Ascending aorta (tissue), 2 donors: Measurements from ENCODE around the gene FGF7. TPM values are rescaled to one million over a fixed set of nuclear protein-coding genes. Genes with fewer than 3 reads are reported as not detected.
"Not testable (repeated sequence)": the region's sequence is repeated elsewhere in the genome, so short reads cannot be mapped to it uniquely, and the experiment has no call there.

Experiments used
- DNase-seq, 2 donors: peaks; one replicate each; pipeline ENCODE4 v3.0.0-alpha.2; 2019; ENCODE audit warnings: low spot score in 2 of 2
- H3K27ac ChIP-seq, 2 donors: fragments of 200-600 bp; sonication (generic); one replicate each; pipeline ENCODE4 v1.5.1; 2016 to 2017; ENCODE audit warnings: mild to moderate bottlenecking in 1 of 2
- H3K27me3 ChIP-seq: fragments of 200-600 bp; sonication (generic); one replicate; pipeline ENCODE4 v1.5.1; 2017
- H3K36me3 ChIP-seq, 2 donors: fragments of 200-600 bp; sonication (generic); one replicate each; pipeline ENCODE4 v1.5.1; 2016
- H3K4me1 ChIP-seq, 2 donors: fragments of 200-600 bp; sonication (generic); one replicate each; pipeline ENCODE4 v1.5.1; 2016 to 2017; ENCODE audit warnings: mild to moderate bottlenecking in 1 of 2
- H3K4me3 ChIP-seq, 2 donors: fragments of 200-600 bp; sonication (generic); one replicate each; pipeline ENCODE4 v1.5.1; 2016 to 2017; ENCODE audit warnings: mild to moderate bottlenecking in 1 of 2
- H3K9me3 ChIP-seq, 2 donors: fragments of 200-600 bp; sonication (generic); one replicate each; pipeline ENCODE4 v1.5.1; 2016
- CTCF ChIP-seq, 3 experiments: fragments of 200-600 bp in 2 of 3; fragments of 450-650 bp in 1 of 3; sonication (generic) in 2 of 3; IDR thresholded peaks; one replicate each; pipeline ENCODE4 v1.5.1; 2016 to 2019; ENCODE audit warnings: antibody characterized with exemption in 3 of 3, mild to moderate bottlenecking in 1 of 3, moderate library complexity in 1 of 3
- intact Hi-C: fragments of 100-400 bp; cut with DNase I; formaldehyde crosslinking; loops from one replicate; pipeline ENCODE4 v1.15.1; 2023
- total RNA-seq: library from RNA; depleted of rRNA; stranded (reverse); fragments of >200 nt; gene quantifications from one replicate; pipeline ENCODE4 v1.1.0, GENCODE V29; 2016

The FGF7 gene
- total RNA-seq, 1 donor from 2014 or later: 31.4 TPM

GRCh38 chr15:49387471-49387870 lies 35.6 kb upstream of the FGF7 start:
- no peaks in the 10 kb centered on the region for H3K9me3 ChIP-seq
- no peaks in the 10 kb centered on the region for H3K36me3 ChIP-seq
- no peak overlapping the region for H3K4me3 ChIP-seq
- intact Hi-C loops: no loop called here
- TF ChIP-seq CTCF (IDR thresholded peaks at IDR 0.05): no peak
- H3K27ac ChIP-seq: no peak overlapping the region
- DNase-seq: no peak
- H3K4me1 ChIP-seq: no peaks in the 10 kb centered on the region
- H3K27me3 ChIP-seq: no peaks in the 10 kb centered on the region

- H3K4me3 ChIP-seq, DNase-seq, intact Hi-C loops, H3K27ac ChIP-seq, H3K4me1 ChIP-seq, H3K27me3 ChIP-seq, H3K9me3 ChIP-seq, H3K36me3 ChIP-seq: not testable (repeated sequence)
These were observed 20.3 kb upstream of the FGF7 start for GRCh38 chr15:49402515-49403296.

GRCh38 chr15:49406352-49407118 lies 16.5 kb upstream of the FGF7 start:
- intact Hi-C loops: no loop called here
- Histone ChIP-seq H3K36me3 (no peaks in the 10 kb centered on the region), H3K27me3 (no peaks in the 10 kb centered on the region), H3K9me3 (no peaks in the 10 kb centered on the region), H3K4me3 (no peak overlapping the region), H3K27ac (no peak overlapping the region), H3K4me1 (no peaks in the 10 kb centered on the region)
- TF ChIP-seq CTCF (IDR thresholded peaks at IDR 0.05): no peak
- no peak for DNase-seq

- H3K4me3 ChIP-seq: no peak overlapping the region
- H3K9me3 ChIP-seq: no peaks in the 10 kb centered on the region
- no peak overlapping the region for H3K27ac ChIP-seq
- no peaks in the 10 kb centered on the region for H3K4me1 ChIP-seq
- no peaks in the 10 kb centered on the region for H3K36me3 ChIP-seq
- no peaks in the 10 kb centered on the region for H3K27me3 ChIP-seq
- no peak for TF ChIP-seq CTCF (IDR thresholded peaks at IDR 0.05)
- intact Hi-C loops: no loop called here
- DNase-seq: no peak
These were observed 12.4 kb upstream of the FGF7 start for GRCh38 chr15:49410641-49411040.

- Histone ChIP-seq H3K9me3 (no peaks in the 10 kb centered on the region), H3K27ac (no peak overlapping the region), H3K36me3 (no peaks in the 10 kb centered on the region), H3K4me3 (no peak overlapping the region), H3K4me1 (no peaks in the 10 kb centered on the region), H3K27me3 (no peaks in the 10 kb centered on the region)
- TF ChIP-seq CTCF (IDR thresholded peaks at IDR 0.05): no peak
- DNase-seq: no peak
- intact Hi-C loops: no loop called here
These were observed 10.2 kb upstream of the FGF7 start for GRCh38 chr15:49412797-49413196.

- intact Hi-C loops: no loop called here
- H3K9me3 ChIP-seq: no peaks in the 10 kb centered on the region
- no peaks in the 10 kb centered on the region for H3K4me1 ChIP-seq
- no peaks in the 10 kb centered on the region for H3K27me3 ChIP-seq
- TF ChIP-seq CTCF (IDR thresholded peaks at IDR 0.05): no peak
- no peak overlapping the region for H3K27ac ChIP-seq
- no peak overlapping the region for H3K4me3 ChIP-seq
- DNase-seq: no peak
- H3K36me3 ChIP-seq: no peaks in the 10 kb centered on the region
These were observed 7.9 kb upstream of the FGF7 start for GRCh38 chr15:49415149-49415548.
